ENCODE data around the gene APRT.
"Not testable (repeated sequence)": the region's sequence is repeated elsewhere in the genome, so short reads cannot be mapped to it uniquely, and the experiment has no call there.

APRT gene

DNA sequence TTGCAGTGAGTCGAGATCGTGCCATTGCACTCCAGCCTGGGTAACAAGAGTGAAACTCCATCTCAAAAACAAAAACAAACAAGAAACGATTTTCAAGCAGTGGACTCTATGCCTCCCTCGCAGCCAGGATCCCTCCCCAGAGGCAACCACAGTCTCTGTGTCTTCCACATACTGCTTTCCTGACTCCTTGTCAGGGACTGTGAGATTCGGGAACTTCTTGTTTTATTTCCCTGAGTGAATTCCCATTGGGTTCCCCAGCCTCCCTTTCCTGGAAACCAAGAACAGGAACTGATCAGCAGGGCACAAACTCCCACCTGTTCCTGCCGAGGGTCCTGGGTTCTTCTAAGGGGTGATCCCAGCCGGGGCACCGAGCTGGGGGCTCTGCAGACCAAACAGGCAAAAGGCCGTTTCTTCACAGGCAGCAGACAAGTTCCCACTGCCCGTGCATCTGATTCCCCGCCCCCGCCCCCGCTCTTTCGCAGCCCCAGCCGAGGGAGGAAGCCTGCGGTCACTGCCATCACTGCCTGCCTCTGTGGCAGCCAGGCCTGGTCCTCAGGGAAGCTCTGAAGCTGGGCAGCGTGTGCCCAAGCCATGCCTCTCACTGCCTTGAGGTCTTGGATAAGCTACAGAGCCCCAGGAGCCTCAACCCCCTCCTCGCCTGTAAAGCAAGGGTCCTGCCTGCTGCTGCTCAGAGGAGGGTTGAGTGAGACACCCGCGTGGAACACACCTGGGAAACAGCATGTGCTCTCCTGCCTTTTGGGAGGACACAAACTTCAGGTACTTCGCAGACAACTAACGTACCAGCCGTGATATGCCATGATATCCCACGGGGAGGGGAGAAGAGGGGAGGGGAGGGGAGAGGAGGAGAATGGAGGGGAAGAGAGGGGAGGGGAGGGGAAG is 21.2 kb downstream of the APRT start:
- no peak for DNase-seq (ENCODE audit: low read depth in 3 of 3, low spot score in 1 of 3)

DNA sequence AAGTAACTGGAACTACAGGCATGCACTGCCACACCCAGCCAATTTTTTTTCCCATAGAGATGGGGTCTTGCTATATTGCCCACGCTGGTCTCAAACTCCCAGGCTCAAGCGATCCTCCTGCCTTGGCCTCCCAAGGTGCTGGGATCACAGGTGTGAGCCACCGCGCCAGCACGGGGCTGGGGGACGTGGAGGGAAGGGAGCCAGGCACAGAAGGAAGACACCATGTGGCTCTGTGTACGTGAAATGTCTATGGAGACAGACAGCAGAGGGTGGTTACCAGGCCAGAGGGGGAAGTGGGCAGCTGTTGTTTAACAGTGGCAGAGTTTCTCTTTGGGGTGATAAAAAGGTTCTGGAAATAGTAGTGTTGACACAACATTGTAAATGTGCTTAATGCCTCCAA is 22.1 kb downstream of the APRT start:
- DNase-seq (ENCODE audit: low read depth in 3 of 3, low spot score in 1 of 3) = no peak

DNA sequence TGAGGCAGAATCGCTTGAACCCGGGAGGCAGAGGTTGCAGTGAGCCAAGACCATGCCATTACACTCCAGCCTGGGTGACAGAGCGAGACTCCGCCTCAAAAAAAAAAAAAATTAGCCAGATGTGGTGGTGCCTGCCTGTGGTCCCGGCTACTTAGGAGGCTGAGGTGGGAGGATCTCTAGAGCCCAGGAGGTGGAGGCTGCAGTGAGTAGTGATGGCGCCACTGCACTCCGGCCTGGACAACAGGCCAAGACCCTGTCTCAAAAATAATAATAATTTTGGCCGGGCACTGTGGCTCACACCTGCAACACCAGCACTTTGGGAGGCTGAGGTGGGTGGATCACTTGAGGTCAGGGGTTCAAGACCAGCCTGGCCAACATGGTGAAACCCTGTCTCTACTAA is 23.0 kb downstream of the APRT start:
- not testable (repeated sequence) for DNase-seq (ENCODE audit: low read depth in 3 of 3, low spot score in 1 of 3)

- DNase-seq (ENCODE audit: low read depth in 3 of 3, low spot score in 1 of 3) = no peak
Observed at GRCh38 chr16:88787579-88788314, 24.0 kb downstream of the APRT start.

DNA sequence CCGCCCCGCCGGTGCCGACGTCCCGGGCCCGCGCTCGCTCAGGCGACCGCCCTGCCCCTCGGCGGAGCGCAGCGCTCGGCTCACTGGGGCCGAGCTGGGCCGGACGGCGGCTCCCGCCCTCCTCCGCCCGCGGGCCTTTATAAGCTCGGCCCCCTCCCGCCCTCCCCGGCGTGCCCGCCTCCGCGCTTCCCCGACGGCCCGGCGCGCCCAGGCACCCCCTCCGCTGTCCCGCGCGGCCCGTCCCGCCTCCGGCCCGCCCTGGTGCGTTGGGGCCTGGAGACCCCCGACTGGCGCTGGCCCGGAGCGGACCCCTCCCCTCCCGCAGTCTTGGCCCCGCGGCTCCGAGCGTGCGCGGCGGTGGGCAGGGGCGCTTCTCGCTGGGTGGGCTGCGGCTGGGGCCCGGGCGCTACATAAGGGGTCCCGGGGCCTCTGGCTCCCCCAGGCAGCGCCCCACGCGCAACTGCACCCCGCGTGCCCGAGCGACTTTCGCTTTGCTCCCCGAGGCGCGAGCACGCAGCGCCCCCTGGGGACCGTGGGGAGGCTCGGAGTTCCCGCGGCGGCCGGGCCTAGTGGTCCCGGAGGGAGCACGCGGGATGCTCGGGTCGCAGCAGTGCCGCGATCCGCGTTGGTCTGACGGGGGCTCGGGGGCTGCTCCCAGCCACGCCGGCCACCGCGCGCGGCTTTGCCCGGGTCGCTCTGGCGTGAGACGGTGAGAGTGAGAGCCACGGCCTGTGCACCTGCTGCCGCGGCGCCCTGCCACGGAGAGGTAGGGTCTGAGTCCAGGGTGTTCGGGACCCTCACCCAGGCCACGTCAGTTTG is 26.4 kb downstream of the APRT start, which contains the start of gene PIEZO1:
Gene PIEZO1 (minus strand): TSS at position 115 of the 819 bp plus-strand sequence. CDS start 256 bp downstream, outside the sequence.
- peak; percentile 65 to 80 (median 77) for DNase-seq (ENCODE audit: low read depth in 3 of 3, low spot score in 1 of 3)

- DNase-seq (ENCODE audit: low read depth in 3 of 3, low spot score in 1 of 3) = no peak
Observed at GRCh38 chr16:88784856-88785105, 26.9 kb downstream of the APRT start.

GRCh38 chr16:88784074-88784855 is 27.5 kb downstream of the APRT start:
- no peak for DNase-seq (ENCODE audit: low read depth in 3 of 3, low spot score in 1 of 3)

DNA sequence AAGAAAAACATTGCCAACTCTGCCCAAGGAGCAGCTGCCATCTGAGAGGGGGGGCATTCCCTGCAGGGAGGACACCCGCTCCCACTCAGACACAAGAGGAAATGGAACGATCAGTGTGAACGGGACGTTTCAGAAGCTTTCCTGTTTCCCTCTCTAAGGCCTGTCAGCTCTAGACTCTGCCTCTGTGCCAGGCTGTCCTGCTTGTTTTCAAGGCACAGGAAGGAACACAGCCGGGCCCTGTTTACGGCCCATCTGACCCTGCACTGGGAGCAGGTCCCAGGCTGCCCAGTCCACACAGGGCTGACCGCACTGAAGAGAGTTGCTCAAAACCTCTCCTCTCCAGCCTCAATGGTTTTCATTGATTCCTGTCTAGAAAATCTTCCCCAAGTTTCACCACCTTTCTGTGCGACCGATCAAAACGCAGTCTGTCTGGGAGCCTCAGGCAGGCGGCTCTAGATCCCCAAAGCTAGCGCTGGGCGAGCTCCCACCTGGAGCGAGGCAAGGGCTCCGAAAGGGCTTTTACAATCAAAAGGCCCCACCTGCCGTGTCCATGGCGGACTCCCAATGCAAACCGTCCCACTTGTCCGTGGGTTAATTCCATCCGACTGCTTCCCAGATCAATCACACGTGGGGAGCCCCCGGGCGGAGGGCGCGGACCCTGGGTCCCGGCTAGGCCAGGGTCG is 28.2 kb downstream of the APRT start:
- DNase-seq (ENCODE audit: low read depth in 3 of 3, low spot score in 1 of 3) = no peak

DNA sequence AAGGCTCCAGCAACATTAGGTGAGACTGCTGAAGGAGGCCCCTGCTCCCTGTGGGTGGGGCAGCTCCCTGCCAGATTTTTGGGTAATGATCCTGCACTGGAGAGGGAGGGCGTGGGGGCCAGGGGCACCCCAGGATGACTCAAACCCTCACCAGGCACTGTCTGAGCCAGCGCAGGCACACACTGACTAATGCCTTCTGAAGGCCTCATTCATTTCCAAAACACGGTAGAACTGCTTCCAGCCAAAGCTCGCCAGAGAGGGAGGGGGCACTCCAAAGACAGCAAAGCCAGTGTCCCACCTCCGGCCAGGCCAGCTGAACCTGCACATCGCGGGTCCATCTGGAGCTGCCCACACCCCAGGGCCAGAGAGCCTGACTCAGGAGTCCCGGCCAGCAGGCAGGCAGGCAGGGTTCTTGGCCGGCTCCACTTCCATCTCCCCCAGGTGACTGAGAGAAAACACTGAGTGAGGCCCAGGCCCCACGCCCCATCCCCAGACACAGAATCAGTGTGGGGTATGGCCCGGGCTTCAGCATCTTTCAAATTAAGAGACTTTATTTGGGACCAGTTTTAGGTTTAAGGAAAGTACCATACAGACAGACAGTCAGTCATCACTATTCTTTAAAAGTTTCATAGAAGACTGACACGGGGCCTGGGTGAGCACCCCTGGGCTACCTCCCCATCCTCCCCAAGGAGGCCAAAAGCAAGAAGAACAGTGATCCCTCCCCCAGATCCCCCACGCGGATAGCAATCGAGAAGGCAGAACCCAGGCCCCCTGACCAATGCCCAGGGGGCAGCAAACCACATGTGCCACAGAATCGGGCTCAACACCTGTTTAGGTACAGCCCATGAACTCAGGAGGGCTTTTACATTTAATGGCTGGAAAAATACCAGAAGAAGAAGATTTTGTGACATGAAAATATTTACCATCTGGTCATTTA is 29.0 kb downstream of the APRT start:
- DNase-seq (ENCODE audit: low read depth in 3 of 3, low spot score in 1 of 3) = peak in 1 of 3 donors; percentile 64

GRCh38 chr16:88781140-88782077 is 30.3 kb downstream of the APRT start:
- DNase-seq (ENCODE audit: low read depth in 3 of 3, low spot score in 1 of 3) = peak in 1 of 3 donors; percentile 59

DNA sequence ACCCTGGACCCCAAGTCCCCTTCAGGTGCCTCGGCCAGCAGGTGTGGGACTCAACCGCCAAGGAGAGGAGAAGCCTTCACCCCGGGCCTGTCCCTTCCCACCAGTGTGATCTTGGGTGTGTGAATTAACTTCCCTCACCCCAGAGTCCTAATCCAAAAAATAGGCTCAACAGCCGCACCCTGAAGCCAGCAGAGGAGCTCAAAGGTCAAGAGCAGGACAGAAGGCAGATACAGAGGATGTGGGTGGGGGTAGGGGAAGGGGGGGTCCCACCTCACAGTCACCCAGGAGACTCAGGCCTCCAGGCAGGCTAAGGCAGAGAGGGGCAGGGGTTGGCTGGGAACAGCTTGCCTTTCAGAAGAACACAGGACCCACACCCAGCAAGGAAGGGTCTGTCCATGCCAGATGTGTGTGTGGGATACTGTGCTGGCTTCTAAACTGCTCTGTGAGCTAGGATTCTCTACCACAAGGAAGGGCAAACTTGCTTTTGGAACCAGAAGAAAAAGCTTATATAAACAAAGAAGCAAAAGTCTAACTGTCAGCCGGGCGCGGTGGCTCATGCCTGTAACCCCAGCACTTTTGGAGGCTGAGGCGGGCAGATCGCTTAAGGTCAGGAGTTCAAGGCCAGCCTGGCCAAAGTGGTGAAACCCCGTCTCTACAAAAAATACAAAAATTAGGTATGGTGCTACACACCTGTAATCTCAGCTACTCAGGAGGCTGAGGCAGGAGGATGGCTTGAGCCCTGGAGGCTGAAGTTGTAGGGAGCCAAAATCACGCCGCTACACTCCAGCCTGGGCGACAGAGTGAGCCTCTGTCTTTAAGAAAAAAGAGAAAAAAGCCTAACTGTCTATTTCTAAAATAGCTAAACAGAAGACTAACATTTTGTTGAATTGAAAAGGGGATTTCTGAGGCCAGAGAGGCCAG is 31.3 kb downstream of the APRT start:
- no peak for DNase-seq (ENCODE audit: low read depth in 3 of 3, low spot score in 1 of 3)

DNA sequence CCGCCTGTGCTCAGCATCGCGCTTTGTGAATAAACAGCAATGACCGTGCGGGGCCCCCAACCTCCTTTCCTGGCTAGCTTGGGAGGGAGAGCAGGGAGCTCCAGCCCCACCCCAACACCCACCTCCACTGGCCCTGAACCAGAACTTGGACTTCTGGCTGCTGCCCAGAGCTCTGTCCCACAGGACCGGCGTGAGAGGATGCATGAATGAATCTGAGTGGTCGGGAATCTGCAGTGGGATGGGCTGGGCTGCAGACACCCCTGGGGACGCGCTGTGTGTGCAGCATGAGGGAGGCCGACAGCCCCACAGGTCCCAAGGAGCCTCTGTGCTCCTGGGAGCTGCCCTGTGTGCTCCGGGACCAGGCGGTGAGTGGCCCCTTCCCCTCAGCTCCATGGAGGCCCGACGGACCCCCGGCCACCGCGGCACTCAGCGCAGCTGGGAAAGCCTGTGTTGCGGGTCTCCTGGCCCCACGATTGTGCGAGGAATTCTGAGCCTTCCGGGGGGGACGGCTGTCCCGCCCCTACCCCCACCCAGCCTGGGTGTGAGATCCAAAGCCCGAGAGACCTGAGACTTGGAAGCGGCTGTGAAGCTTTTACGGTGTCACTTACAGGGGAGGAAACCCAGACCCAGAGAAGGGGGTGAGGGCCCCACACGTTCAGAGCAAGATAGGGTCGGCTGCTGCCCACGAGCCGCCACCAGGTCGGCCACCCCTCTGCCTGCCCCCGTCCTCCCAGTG is 32.2 kb downstream of the APRT start:
- DNase-seq (ENCODE audit: low read depth in 3 of 3, low spot score in 1 of 3) = no peak

DNA sequence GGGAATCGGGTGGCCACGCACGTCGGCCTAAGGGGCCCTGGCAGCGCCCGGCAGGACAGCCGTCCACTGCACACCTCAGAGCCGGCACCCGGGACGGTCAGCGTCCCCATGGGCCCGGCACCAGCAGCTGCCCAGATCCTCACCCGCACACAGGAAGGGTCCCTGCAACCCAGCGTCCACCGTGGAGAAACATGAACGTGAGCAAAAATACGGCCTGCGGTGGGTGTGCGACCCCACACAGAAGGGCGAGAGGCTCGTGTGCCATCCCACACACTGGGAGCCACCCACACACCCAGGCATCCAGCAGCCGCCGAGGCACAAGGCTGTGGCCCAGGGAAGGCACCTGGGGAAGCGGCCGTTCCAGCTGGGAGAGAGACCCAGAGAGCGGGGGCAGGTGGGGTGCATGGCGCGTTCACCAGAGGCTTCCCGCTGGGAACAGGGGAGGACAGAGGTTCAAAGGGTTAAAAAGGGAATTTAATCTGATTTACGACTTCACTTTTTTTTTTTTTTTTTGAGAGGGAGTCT is 33.1 kb downstream of the APRT start:
- DNase-seq (ENCODE audit: low read depth in 3 of 3, low spot score in 1 of 3) = no peak

DNA sequence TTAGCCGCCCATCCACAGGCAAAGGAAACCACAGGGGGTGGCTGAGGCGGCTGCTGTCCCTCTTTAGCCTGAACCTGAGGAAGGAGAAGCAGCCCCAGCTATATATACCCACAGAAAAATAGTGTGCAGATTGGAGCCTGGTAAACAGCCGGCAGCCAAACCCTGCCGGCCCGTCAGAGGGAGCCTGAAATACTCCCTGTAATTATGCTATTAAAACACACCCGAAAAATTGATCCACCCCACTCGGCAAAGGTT is 33.5 kb downstream of the APRT start:
- no peak for DNase-seq (ENCODE audit: low read depth in 3 of 3, low spot score in 1 of 3)

DNA sequence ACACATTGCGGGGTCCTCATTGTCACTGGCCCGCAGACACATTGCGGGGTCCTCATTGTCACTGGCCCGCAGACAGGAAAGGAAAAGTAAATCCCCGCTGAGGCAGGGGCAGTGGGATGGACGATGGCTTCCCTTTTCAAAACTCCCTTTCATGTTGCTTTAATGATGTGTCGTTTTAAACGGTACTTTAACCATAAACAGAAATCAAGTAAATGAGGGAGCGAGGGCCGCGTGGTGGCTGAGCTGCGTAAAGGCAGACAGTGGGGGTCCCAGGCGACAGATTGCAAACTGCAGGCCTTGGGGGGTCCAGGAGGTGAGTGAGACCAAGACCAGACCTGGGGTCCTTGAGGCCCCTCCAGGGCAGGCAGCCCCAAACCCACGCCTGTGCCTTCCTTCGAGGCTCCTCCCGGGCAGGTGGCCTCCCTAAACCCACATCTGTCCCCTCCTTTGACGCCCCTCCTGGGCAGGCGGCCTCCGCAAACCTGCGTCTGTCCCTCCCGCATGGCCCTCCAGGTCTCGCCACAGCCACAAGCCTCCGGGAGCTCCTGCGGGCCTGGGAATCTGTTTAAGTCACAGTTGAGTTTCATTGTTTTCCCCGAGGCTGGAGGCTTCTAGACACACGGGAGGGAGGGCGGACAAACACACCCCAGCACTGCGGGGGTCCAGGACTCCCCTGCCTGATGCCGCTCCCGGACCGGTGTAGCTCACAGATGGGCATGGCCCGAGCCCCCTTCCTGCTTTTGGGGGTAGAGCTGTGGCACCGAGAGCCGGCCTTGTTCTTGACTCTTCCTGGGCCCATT is 34.1 kb downstream of the APRT start:
- DNase-seq (ENCODE audit: low read depth in 3 of 3, low spot score in 1 of 3) = no peak

GRCh38 chr16:88775825-88776224 is 35.9 kb downstream of the APRT start:
- no peak for DNase-seq (ENCODE audit: low read depth in 3 of 3, low spot score in 1 of 3)

All from stimulated activated CD4-positive, alpha-beta T cell treated with anti-CD3 and anti-CD28 coated beads, TNF-alpha, amount 100 ng/mL, for 1 hour (primary cell).